H9 (cell line): ENCODE data around the gene DDIAS. TPM values are rescaled to one million over a fixed set of nuclear protein-coding genes. Genes with fewer than 3 reads are reported as not detected.

Experiments used
- DNase-seq: peaks from one replicate; pipeline ENCODE4 v3.0.0-alpha.2; 2017
- H2AFZ ChIP-seq: one replicate; pipeline ENCODE4 v1.6.1; 2013; ENCODE audit warnings: mild to moderate bottlenecking, low read length, control low read depth, moderate library complexity
- H2AK5ac ChIP-seq: 2 replicates; pipeline ENCODE4 v1.6.1; 2013; ENCODE audit warnings: low read length, control low read depth, mixed read lengths; ENCODE audit not compliant: insufficient read length
- H2BK120ac ChIP-seq: one replicate; pipeline ENCODE4 v1.6.1; 2013; ENCODE audit warnings: low read depth, mild to moderate bottlenecking, low read length, control low read depth, inconsistent platforms; ENCODE audit not compliant: poor library complexity, severe bottlenecking
- H2BK12ac ChIP-seq: 2 replicates; pipeline ENCODE4 v1.6.1; 2013; ENCODE audit warnings: low read length, control low read depth, mixed read lengths, low read depth; ENCODE audit not compliant: insufficient read length
- H2BK15ac ChIP-seq: 2 replicates; pipeline ENCODE4 v1.6.1; 2013; ENCODE audit warnings: low read depth, low read length, control low read depth
- H2BK20ac ChIP-seq: one replicate; pipeline ENCODE4 v1.6.1; 2013; ENCODE audit warnings: low read depth, mild to moderate bottlenecking, low read length, control low read depth, inconsistent platforms; ENCODE audit not compliant: poor library complexity, severe bottlenecking
- H2BK5ac ChIP-seq: 2 replicates; pipeline ENCODE4 v1.6.1; 2013; ENCODE audit warnings: low read length, control low read depth, mixed read lengths; ENCODE audit not compliant: insufficient read length
- H3K14ac ChIP-seq: 2 replicates; pipeline ENCODE4 v1.6.1; 2013; ENCODE audit warnings: low read length, control low read depth; ENCODE audit not compliant: insufficient read depth
- H3K18ac ChIP-seq: 2 replicates; pipeline ENCODE4 v1.6.1; 2013; ENCODE audit warnings: low read depth, mild to moderate bottlenecking, mixed read lengths, low read length, control low read depth; ENCODE audit not compliant: insufficient read length
- H3K23ac ChIP-seq: 2 replicates; pipeline ENCODE4 v1.6.1; 2013; ENCODE audit warnings: low read length, control low read depth, mixed read lengths, low read depth; ENCODE audit not compliant: insufficient read length
- H3K23me2 ChIP-seq: 2 replicates; pipeline ENCODE4 v1.6.1; 2013; ENCODE audit warnings: low read depth, mild to moderate bottlenecking, mixed read lengths, low read length, control low read depth; ENCODE audit not compliant: insufficient read length, poor library complexity, severe bottlenecking
- H3K27ac ChIP-seq: 2 replicates; pipeline ENCODE4 v1.5.1; 2013; ENCODE audit warnings: low read length, control low read depth, mixed read lengths, low read depth; ENCODE audit not compliant: insufficient read length
- H3K27me3 ChIP-seq: 2 replicates; pipeline ENCODE4 v1.6.1; 2013; ENCODE audit warnings: low read length, control low read depth, inconsistent platforms; ENCODE audit not compliant: insufficient read depth
- H3K4ac ChIP-seq: 2 replicates; pipeline ENCODE4 v1.6.1; 2013; ENCODE audit warnings: low read depth, mild to moderate bottlenecking, control low read depth, inconsistent platforms, low read length, moderate library complexity
- H3K4me1 ChIP-seq: 2 replicates; pipeline ENCODE4 v1.6.1; 2013; ENCODE audit warnings: low read length, control low read depth, inconsistent platforms; ENCODE audit not compliant: insufficient read depth
- H3K4me2 ChIP-seq: 2 replicates; pipeline ENCODE4 v1.6.1; 2013; ENCODE audit warnings: low read length, control low read depth, mixed read lengths; ENCODE audit not compliant: insufficient read length, insufficient read depth
- H3K56ac ChIP-seq: 2 replicates; pipeline ENCODE4 v1.6.1; 2013; ENCODE audit warnings: low read depth, mild to moderate bottlenecking, mixed read lengths, low read length, control low read depth; ENCODE audit not compliant: insufficient read length
- H3K79me1 ChIP-seq: 2 replicates; pipeline ENCODE4 v1.6.1; 2013; ENCODE audit warnings: low read depth, mild to moderate bottlenecking, moderate library complexity, low read length, control low read depth, inconsistent platforms; ENCODE audit not compliant: insufficient read depth, poor library complexity, severe bottlenecking
- H3K79me2 ChIP-seq: 2 replicates; pipeline ENCODE4 v1.6.1; 2013; ENCODE audit warnings: low read length, control low read depth, inconsistent platforms; ENCODE audit not compliant: insufficient read depth
- H3K9ac ChIP-seq: 2 replicates; pipeline ENCODE4 v1.6.1; 2013; ENCODE audit warnings: low read length, control low read depth, mixed read lengths; ENCODE audit not compliant: insufficient read length; ENCODE audit errors: extremely low read depth
- H3K9me3 ChIP-seq: one replicate; pipeline ENCODE4 v1.6.1; 2013; ENCODE audit warnings: low read depth, low read length, inconsistent platforms; ENCODE audit not compliant: control insufficient read depth
- H3T11ph ChIP-seq: one replicate; pipeline ENCODE4 v1.6.1; 2013; ENCODE audit warnings: mild to moderate bottlenecking, low read length, control low read depth, inconsistent platforms
- H4K20me1 ChIP-seq: one replicate; pipeline ENCODE4 v1.6.1; 2013; ENCODE audit not compliant: control insufficient read depth, insufficient read length, insufficient read depth
- H4K5ac ChIP-seq: 2 replicates; pipeline ENCODE4 v1.6.1; 2013; ENCODE audit warnings: low read depth, mild to moderate bottlenecking, mixed read lengths, low read length, control low read depth; ENCODE audit not compliant: insufficient read length
- H4K8ac ChIP-seq: replicated peaks from 2 replicates; pipeline ENCODE4 v1.6.1; 2013; ENCODE audit warnings: low read length, control low read depth, mixed read lengths, low read depth; ENCODE audit not compliant: insufficient read length
- H4K91ac ChIP-seq: 2 replicates; pipeline ENCODE4 v1.6.1; 2013; ENCODE audit warnings: low read depth, mild to moderate bottlenecking, moderate library complexity, mixed read lengths, low read length, control low read depth; ENCODE audit not compliant: insufficient read length
- H3K27ac Mint-ChIP-seq, 3 experiments: 2 replicates in 2 of 3; 3 replicates in 1 of 3; pipeline ENCODE4 v1.8.0; 2020 to 2021; ENCODE audit warnings: mixed read lengths in 3 of 3, mild to moderate bottlenecking in 1 of 3, moderate library complexity in 1 of 3
- H3K27me3 Mint-ChIP-seq: 2 replicates; pipeline ENCODE4 v1.8.0; 2021; ENCODE audit warnings: low read depth, mild to moderate bottlenecking, moderate library complexity, mixed read lengths
- H3K36me3 Mint-ChIP-seq, 3 experiments: 2 replicates in 2 of 3; 3 replicates in 1 of 3; pipeline ENCODE4 v1.8.0; 2020 to 2021; ENCODE audit warnings: low read depth in 3 of 3, mixed read lengths in 3 of 3; ENCODE audit not compliant: insufficient read depth in 1 of 3
- H3K4me1 Mint-ChIP-seq, 2 experiments: 2 replicates each; pipeline ENCODE4 v1.8.0; 2020; ENCODE audit warnings: mixed read lengths in 2 of 2
- H3K4me3 Mint-ChIP-seq, 2 experiments: 2 replicates in 1 of 2; 3 replicates in 1 of 2; pipeline ENCODE4 v1.8.0; 2020 to 2021; ENCODE audit warnings: mild to moderate bottlenecking in 2 of 2, mixed read lengths in 2 of 2, moderate library complexity in 1 of 2
- H3K9me3 Mint-ChIP-seq, 2 experiments: 2 replicates in 1 of 2; 3 replicates in 1 of 2; pipeline ENCODE4 v1.8.0; 2020; ENCODE audit warnings: mild to moderate bottlenecking in 2 of 2, mixed read lengths in 2 of 2, moderate library complexity in 1 of 2
- CTCF ChIP-seq: fragments of 200-600 bp; sonication (generic); conservative IDR thresholded peaks from 3 replicates; pipeline ENCODE4 v1.8.0; 2021; ENCODE audit warnings: antibody characterized with exemption, mild to moderate bottlenecking
- WGBS: extraction: QIAGEN DNeasy Blood & Tissue Kit; methylation state at CpG from one replicate; pipeline ENCODE4 v1.1.7; 2013; ENCODE audit warnings: missing lambda C conversion rate, low lambda C conversion rate, mixed read lengths; ENCODE audit not compliant: insufficient read length; ENCODE audit errors: extremely low coverage; 5-methylcytosine and 5-hydroxymethylcytosine counted together
- total RNA-seq: library from RNA; stranded (reverse); gene quantifications from 2 replicates; pipeline ENCODE4 v1.2.1, GENCODE V29; 2021

DDIAS gene
- total RNA-seq, 1 experiment from 2014 or later = 18.6 TPM

- H3K9me3 Mint-ChIP-seq = peaks cover under 1 to 2% of the 10 kb centered on the region in 2 experiments; a peak in 4 of 5 replicates
- Histone ChIP-seq H3K56ac (no peak overlapping the region), H2AFZ (no peak overlapping the region), H3K14ac (no peak overlapping the region), H3K79me1 (no peaks in the 10 kb centered on the region), H2BK20ac (no peak overlapping the region), H4K20me1 (no peaks in the 10 kb centered on the region), H3K18ac (no peak overlapping the region), H2AK5ac (no peak overlapping the region), H3K27me3 (no peaks in the 10 kb centered on the region), H3K27ac (no peak overlapping the region), H3K4me2 (no peak overlapping the region), H4K91ac (no peak overlapping the region), H3K79me2 (no peaks in the 10 kb centered on the region), H2BK12ac (no peak overlapping the region), H2BK5ac (no peak overlapping the region), H3K4ac (no peak overlapping the region), H4K8ac (no peak overlapping the region), H3T11ph (no peak overlapping the region), H3K9me3 (no peaks in the 10 kb centered on the region), H4K5ac (no peak overlapping the region), H3K23me2 (no peaks in the 10 kb centered on the region), H3K9ac (no peak overlapping the region), H2BK15ac (no peak overlapping the region), H2BK120ac (no peak overlapping the region), H3K23ac (no peak overlapping the region), H3K4me1 (peaks cover 2% of the 10 kb centered on the region; the same call in 1 of the 2 replicates)
- WGBS = no CpG with 5 or more reads among the region's 2 CpGs
- peaks cover 2 to 5% (median 3%) of the 10 kb centered on the region in 3 experiments; a peak in 3 of 7 replicates for H3K36me3 Mint-ChIP-seq
- no peak overlapping the region for H3K27ac Mint-ChIP-seq
- DNase-seq = no peak
- peaks cover 14 to 16% of the 10 kb centered on the region in 2 experiments for H3K4me1 Mint-ChIP-seq
- no peak overlapping the region for H3K4me3 Mint-ChIP-seq
- no peaks in the 10 kb centered on the region for H3K27me3 Mint-ChIP-seq
- no peak for TF ChIP-seq CTCF
Measured at GRCh38 chr11:82871646-82872045, 29.9 kb upstream of the DDIAS start.
